NB4 (cell line): ENCODE data around the gene ADARB2.

ENCODE experiments used
- DNase-seq: peaks from one replicate; pipeline ENCODE4 v3.0.0; 2010; ENCODE audit warnings: low read depth
- H3K4me3 ChIP-seq: one replicate; pipeline ENCODE4 v1.5.1; 2011; ENCODE audit warnings: mild to moderate bottlenecking, low read depth, low read length, moderate library complexity
- CTCF ChIP-seq: IDR thresholded peaks from one replicate; pipeline ENCODE4 v1.5.1; 2012; ENCODE audit warnings: low read depth, low read length
- MAX ChIP-seq: IDR thresholded peaks from 2 replicates; pipeline ENCODE4 v1.6.1; 2011; ENCODE audit warnings: low read depth, low read length
- MYC ChIP-seq: IDR thresholded peaks from 2 replicates; pipeline ENCODE4 v1.6.1; 2011; ENCODE audit warnings: low read depth, low read length
- POLR2A ChIP-seq: IDR thresholded peaks from 2 replicates; pipeline ENCODE4 v1.6.1; 2011; ENCODE audit warnings: mild to moderate bottlenecking; ENCODE audit not compliant: insufficient read length; ENCODE audit errors: extremely low read depth

Gene ADARB2

GRCh38 chr10:1747590-1748157 is 10.3 kb upstream of the ADARB2 start:
- H3K4me3 ChIP-seq: no peak overlapping the region
- TF ChIP-seq MYC (no peak), POLR2A (no peak), CTCF (no peak), MAX (no peak)
- no peak for DNase-seq

GRCh38 chr10:1746796-1747195 is 9.5 kb upstream of the ADARB2 start:
- no peak overlapping the region for H3K4me3 ChIP-seq
- TF ChIP-seq CTCF (no peak), POLR2A (no peak), MAX (no peak), MYC (no peak)
- no peak for DNase-seq

- TF ChIP-seq MAX (no peak), POLR2A (no peak), MYC (no peak), CTCF (no peak)
- no peak overlapping the region for H3K4me3 ChIP-seq
- DNase-seq: no peak
Observed at GRCh38 chr10:1745780-1746456, 8.6 kb upstream of the ADARB2 start.

GRCh38 chr10:1744524-1744923 is 7.2 kb upstream of the ADARB2 start:
- no peak for TF ChIP-seq CTCF
- TF ChIP-seq MAX: no peak
- TF ChIP-seq POLR2A: no peak
- TF ChIP-seq MYC: no peak
- no peak for DNase-seq
- H3K4me3 ChIP-seq: no peak overlapping the region

- no peak for DNase-seq
- no peak for TF ChIP-seq POLR2A
- no peak for TF ChIP-seq MAX
- no peak for TF ChIP-seq MYC
- TF ChIP-seq CTCF: no peak
- H3K4me3 ChIP-seq: no peak overlapping the region
Observed at GRCh38 chr10:1743141-1743540, 5.8 kb upstream of the ADARB2 start.
